ENCODE results near the gene FAM83C.

The FAM83C gene

DNA sequence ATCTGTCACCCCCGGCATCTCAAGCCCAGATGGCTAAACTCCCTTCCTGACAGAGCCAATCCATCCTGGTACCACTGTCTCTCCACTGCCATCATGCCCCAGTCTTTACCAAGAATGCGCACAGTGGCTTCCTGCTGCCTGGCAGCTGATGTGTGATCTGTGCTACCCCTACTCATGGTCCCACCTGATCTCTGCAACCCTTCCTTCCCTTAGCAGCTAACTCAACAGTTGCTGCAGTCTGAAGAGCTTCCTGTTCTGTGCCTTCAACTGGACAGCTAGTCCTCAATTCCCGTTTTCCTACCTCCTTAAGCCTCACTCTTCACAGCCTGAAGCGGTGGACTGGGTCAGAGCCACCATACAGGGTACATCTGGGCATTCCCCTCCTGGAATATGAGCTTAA is 7.6 kb upstream of the FAM83C start:
- DNase-seq (ENCODE audit: low read depth in 3 of 3), result no peak

DNA sequence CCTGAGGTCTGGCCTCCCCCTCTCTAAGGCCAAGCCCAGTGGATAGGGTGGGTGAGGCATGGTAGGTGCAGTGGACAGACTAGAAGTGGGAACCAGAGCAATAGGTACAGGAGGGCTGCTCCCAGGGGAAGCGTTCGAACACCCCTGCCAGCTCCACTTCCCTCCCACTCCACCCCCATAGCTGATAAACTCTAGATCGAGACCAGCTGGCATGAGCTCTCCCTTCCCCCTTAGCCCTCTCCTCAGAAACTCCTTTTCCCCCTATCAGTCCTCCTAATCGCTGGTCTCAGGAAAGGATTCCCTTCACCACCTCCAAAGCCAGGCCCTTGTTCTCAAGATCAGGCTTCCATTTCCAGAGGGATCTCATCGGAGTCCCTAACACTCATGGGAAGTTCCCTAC is 6.0 kb upstream of the FAM83C start:
- no peak for DNase-seq (ENCODE audit: low read depth in 3 of 3)

DNA sequence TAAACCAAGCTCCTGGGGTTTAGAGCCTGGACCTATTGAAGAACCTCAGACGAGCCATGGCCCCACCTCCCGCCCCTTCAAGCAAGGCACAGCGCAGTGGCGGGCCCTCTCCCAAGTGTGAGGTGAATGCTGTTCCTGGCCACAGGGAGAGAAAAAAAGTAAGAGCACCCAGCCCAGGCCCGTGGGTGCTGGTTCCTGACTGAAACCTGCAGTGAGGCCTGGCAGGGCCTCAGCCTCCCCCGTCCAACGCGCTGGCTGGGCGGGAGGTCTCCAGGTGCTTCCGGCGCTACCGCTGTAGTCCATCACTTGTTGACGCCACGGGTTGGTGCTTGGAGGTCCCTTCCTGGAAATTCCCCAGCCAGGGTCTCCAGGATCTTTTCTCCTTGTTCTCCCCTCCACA is 5.5 kb upstream of the FAM83C start:
- no peak for DNase-seq (ENCODE audit: low read depth in 3 of 3)

DNA sequence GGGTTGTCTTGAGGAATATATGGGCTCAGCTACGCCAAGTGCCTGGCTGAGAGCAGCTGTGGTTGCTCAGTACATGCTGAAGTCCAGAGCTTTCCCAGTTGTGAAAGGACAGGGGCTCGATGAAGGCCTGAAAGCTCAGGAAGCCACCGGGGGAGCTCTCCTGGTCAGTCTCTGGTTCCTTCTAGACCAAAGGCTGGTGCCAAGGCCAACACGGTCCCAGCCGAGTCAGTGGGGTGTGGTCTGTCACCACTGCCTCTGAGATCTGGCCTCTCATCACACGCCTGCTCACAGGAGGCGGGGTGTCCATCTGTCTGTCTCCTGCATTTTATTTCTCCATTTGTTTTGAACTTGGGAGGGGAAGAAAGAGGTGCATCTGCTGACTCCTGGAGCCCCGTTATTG is 4.9 kb upstream of the FAM83C start:
- no peak for DNase-seq (ENCODE audit: low read depth in 3 of 3)

DNA sequence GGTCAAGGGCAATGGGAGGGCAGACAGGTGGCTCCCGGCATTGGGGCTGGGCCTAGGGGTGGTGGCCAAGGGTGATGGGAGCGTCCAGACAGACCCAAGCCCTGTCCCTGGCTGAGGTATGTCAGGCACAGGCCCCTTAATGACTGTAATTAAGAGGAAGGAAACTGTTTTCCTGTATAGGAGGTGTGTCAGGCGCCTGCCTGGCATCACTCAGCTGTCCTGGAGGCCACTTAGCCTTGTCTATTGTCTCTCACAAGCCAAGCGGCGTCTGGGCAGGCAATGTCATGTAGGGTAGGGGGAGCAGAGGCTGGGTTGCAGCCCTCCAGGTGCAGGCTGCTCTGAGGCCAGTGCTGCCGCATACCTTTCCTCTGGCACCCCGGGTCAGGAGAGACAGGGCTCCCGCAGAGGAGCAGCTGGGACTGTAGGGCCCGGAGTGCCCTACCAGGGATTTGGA is 3.9 kb upstream of the FAM83C start:
- no peak for DNase-seq (ENCODE audit: low read depth in 3 of 3)

DNA sequence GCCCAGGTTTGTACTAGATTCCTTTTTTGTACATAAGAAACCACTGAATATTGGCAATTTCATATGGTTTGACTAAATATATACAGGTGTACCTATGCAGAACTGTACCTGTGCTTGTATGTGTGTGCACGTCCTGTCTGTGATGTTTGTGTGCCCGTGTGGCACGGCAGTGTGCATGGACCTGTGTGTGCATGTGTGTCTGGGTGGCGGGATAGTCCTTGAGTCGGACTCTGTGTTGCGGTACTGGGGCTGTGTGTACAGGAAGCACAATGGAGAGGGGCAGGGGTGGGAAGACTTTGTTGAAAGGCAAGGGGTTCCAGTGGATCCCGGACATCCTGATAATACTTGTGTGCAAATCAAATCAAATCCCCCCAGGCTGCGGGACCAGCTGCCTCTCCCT is 3.4 kb upstream of the FAM83C start:
- no peak for DNase-seq (ENCODE audit: low read depth in 3 of 3)

DNA sequence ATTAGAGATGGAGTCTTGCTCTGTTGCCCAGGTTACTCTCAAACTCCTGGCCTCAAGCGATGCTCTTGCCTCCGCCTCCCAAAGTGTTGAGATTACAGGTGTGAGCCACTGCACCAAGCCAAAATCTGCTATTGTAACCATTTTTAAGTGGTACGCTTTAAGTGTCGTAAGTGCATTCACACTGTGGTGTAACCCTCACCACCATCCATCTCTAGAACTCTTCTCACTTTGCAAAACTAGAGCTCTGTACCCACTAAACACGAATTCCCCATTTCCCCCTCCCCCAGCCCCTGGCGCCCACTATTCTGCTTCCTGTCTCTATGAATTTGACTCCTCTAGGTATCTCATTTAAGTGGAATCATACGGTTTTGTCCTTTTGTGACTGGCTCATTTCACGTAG is 2.8 kb upstream of the FAM83C start:
- no peak for DNase-seq (ENCODE audit: low read depth in 3 of 3)

DNA sequence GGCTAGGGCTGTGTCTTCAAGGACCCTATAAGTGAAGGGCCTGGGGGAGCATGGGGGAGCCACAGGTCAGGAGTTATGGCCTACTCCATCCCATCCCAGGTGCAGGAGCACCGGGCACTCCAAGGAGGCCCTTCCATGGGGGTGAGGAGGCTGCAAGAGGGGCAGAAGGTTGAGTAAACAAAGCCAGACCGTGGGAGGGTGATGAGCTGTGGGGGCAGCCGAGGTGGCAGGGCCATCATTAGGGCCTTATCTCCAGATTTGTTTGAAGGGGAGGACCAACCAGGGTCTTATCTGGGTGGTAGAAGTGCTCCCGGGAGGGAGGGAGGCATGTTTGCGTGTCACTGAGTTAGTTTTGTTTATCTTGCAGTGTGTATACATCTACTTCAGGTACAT is 2.1 kb upstream of the FAM83C start:
- no peak for DNase-seq (ENCODE audit: low read depth in 3 of 3)

DNA sequence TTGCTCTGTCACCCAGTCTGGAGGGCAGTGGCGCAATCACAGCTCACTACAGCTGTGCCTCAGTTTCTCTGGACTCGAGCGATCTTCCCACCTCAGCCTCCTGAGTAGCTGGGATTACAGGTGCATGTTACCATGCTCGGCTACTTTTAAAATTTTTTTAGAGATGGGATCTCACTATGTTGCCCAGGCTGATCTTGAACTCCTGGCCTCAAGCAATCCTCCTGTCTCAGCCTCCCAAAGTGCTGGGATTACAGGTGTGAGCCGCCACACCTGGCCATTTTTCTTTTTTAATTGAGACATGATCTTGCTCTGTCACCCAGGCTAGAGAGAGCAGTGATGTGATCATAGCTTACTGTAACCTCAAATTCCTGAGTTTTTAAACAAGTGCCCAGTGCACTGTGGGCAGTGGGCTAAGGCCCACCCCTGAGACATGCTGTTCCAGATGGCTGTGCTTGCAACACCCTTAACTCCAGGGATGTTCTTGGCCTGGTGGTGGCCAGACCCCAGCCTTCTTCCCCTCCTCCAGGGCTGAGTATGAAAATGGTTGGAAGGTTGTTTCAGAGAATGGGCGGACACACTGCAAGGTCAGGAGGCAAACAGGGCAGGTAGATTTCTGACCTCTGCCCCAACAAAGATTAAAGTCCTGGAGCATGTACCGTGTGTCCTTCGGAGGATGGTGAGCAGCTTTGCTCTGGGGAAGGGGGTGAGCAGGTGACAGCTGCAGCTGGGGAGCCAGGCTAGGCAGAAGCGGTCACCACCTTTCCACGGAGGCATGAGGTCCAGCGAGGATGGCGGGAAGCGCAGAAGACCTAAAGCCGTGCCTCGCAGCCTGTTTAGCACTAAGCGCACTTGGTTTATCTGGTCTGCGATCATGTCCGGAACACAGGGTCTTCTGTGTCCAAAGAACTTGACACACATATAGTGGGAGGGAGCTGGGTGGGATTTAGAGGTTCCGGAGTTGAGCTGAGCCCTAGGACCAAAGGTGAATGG is 1.4 kb upstream of the FAM83C start:
- no peak for DNase-seq (ENCODE audit: low read depth in 3 of 3)

DNA sequence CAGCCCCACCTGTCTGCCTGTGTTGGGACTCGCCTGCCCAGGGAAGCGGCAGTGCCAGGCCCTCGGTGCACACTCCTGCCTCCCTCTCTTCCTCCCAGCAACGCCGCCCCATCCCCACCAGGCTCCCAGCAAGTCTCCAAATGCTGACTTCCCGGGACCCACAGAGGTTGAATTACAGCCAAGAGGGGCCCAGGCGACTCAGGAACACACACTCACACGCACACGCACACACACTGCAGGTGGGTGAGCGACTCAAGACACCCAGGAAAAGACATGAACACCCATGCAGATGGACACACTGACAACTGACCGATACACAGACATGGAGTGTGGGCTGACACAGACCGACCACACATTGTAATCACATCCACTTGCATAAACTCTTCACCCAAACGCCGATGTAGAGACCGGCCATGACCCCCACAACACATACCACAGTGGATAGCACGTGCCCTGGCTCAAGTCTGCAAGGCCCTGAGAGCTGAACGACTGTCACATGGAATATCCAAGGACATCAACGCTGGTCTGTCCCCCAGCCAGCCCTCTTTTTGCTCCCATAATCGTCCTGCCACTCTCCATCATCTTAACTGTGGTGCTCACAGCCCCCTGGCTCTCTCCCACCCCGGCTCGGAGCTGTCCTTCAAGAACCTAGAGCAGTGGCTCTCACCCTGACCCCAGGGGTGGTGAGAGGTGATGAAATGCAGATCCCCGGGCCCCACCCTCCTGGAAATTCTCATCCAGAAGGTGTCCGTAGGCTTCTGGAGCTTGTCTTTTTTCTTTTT is 470 bp upstream of the FAM83C start:
- no peak for DNase-seq (ENCODE audit: low read depth in 3 of 3)

DNA sequence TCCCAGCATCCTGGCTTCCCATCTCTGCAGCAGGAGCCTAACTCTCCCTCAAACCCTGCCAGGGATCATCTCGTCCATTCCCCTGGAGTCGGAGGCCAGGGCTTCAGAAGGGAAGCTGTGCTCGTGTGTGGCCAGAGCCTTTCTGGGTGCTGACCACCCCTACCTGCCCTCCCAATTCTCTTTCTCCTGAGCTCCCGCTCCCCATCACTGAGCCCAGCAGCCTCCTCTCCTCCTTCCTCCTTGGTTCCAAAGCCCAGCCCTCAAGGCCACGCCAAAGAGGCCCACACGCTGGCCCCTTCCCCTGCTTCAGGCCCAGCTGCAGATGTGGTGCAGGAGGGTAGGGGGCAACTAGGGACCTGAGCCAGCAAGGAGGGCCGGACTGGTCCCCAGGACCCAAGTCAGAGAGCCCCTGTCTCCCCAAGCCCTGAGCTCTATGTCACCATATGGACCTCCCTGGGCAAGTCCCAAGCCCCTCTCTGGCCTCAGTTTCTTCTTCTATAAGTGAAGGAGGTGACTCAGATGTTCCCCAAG is 1.3 kb downstream of the FAM83C start:
- no peak for DNase-seq (ENCODE audit: low read depth in 3 of 3)

DNA sequence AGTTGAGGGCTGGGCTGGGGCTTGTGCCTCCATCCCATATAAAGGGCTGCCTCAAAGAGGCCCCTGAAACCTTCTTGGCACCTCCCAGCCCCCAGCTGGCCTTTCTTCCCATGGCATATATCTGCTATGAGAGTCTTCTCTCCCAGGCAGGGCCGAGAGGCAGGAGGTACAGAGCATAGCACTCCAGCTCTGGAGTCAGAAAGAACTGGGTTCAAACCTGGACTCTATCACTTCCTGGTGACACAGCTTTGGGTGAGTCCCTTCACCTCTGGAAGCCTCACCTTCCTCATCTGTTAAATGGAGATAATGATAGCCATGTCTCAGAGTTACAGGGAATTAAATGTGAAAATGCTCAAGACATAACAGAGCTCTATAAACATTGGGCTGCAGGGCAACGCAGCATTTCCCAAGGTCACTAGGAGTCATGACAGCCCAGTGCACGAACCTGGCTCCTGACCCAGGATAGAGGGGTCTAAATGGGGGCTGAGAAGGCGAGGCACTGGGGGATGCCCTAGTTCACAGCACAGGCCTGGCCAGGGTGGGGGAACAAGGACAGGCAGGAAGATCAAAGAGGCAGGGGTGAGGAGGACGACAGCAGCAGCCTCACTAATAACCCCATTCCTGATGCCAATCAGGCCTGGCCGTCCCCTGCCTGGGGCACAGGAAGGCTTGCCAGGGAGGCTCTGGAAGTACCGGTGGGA is 1.9 kb downstream of the FAM83C start:
- no peak for DNase-seq (ENCODE audit: low read depth in 3 of 3)

DNA sequence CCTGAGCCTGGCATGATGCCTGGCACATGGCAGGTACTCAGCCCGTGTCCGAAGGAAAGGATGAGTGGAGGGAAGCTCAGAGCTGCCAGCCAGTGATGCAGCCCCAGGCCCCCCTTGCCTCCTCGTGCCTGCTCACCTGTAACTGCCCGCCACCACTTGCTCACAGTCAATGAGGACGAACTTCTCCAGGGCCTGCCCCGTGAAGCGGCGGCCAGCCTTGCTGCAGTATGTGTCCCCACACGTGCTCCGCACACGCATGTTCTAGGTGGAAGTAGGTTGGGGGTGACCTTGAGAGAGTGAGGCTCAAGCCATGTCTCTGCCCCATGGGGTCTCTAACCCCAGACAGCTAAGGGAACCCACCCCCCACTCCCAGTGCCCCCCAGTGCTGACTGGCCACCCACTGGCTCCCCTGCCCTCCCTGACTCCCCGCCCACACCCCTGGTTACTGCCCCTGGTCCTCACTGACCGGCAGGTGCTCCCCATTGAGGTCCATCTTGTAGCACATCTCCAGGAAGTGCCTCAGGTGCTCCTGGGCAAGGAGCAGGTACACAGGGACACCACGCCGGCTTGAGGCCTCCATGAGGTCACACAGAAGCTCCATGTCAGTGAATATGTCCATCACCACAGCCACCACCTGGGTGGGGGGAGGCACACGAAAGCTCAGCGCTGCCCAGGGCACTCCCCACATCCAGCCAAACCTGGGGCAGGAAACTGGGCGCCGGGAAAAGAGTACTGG is 3.7 kb downstream of the FAM83C start:
- DNase-seq (ENCODE audit: low read depth in 3 of 3), result no peak

DNA sequence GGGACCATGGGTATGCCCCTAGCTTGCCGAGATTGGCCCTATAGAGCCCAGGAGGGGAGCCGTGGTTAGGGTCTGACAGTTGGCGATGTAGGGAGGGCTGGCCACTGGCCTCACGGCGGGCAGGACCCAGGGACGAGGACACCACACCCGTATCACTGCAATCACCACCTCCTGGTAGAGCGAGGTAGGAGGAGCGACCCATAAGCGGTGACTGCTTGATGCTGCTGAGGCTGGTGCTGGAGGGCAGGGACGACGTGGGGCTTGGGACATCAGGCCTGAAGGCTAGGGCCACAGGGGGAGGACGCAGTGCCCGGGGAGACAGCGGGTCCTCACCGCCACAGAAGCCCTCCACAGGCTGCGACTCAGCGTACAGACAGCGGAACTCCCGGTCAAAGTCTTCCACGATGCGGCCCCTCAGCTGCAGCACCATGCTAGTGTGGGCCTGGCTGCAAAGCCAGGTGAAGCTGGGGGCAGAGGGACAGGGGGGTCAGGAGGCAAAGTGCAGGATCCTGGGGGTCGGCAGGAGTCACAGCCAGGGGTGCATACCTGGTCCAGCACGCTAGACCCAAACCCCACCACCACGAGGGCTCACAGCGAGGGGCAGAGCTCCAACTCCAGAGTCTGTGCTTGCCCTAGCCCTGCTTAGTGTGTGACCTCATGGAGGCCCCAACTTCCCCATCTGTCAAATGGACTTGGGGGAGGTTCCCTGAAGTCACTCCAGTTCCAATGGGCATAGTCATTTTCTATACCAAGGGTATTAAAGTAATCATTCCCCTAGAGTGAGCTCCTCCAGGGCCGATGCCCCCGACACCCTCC is 4.5 kb downstream of the FAM83C start:
- no peak for DNase-seq (ENCODE audit: low read depth in 3 of 3)

DNA sequence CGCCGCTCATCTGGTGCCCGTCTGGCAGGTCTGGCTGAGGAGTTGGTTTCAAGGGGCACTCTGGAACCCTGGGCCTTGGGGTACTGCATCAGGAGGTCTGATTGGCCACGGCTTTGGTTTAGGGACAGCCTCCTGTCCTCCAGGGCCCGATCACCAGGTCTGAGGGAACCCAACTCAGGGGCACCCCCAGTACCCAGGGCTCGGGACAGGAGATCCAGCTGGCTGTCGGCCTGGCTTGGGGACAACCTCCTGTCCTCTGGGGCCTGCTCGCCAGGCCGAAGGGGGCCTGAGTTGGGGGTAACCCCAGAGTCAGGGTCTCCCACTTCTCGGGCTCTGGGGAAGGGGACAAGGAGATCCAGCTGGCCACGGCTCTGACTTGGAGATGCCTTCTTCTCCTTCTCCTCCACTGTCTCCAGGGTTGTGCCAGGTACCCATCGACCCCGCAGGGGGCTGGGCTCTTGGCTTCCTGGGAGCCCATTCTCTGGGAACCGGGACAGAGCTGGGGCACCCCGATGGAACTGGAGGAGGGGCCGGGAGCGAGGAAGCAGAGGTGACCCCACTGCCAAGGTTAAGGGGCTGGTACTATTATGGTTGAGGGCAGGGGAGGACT is 5.2 kb downstream of the FAM83C start:
- no peak for DNase-seq (ENCODE audit: low read depth in 3 of 3)

DNA sequence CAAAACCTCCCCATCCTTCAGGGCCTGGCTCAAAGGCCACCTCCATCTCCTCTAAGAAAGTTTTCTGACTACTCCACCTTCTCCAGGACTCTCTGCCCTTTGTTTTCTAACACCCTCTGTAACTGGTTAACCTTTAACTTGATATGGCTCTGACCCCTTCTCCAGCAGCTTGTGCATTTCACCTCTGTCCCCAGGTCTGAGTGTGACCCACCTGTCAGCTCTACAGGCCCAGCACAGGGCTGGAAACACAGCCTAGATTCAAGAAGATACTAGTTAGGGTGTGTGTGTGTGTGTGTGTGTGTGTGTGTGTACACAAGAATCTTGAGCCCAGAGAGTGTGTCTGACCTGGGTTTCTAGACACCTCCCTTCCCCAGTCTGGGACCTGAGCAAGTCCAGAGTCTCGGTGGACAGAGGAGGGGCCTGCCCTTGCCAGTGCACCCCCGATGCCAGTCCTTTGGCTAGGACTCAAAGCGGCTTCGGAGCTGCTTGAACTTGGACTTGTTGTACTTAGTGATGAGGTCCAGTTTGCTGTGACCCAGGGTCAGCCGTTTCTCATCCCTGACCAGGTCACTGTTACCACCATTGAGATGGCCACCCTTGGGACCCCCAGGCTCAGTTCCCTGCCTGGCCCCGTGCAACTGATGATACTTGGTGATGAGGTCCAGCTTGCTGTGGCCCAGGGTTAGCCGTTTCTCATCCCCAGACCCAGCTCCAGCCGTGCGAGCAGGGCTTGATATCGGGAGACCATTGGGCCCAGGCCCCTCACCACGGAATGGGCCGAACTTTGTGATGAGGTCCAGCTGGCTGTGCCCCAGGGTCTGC is 5.9 kb downstream of the FAM83C start:
- DNase-seq (ENCODE audit: low read depth in 3 of 3), result no peak

DNA sequence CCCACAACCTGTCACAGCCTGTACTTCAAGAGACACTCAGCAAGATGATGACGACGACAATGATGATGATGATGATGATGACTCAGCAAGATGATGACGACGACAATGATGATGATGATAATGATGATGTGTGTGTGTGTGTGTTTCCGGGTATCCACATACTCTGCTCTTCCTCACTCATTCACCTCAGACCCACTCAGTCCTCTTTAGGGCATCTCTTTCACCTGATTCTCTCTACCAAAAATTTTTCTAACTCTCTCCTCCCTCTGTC is 6.5 kb downstream of the FAM83C start:
- DNase-seq (ENCODE audit: low read depth in 3 of 3), result no peak

DNA sequence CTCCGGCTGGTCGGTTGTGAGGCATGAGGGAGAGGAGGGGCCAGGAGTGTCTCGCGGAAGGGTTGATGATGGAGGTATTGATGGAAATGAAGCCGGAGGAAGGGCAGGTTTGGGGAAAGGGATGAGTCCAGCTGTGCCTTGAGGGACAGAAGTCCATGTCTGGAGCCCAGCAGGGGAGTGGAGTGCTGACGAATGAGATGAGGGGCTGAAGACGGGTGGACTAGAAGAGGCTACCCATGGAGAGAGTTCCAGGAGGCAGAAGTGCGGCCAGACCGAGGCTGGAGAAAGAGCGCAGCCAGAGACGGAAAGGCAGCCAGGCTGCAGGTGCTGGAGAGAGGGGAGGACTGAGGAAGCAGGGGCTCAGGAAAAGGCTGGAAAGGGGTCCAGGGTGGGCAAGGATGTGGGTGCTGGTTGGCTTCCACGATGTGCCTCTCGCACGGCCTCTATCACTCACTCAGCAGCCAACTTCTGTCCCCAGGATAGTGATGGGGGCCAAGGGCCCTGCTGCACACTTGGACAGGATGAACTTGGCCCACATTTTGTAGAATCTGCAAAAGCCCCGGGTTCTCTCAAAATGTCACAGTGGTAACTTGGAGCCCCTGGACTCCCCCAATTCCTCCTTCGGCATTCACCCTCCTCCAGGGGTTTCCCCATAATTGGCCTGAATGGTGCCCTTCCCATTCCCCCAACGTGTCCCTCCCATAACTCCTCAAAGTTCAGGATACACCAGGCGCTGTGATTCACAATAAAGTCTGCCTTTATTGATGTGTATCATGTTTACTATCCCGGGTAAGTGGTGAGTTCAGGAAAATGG is 7.0 kb downstream of the FAM83C start:
- DNase-seq (ENCODE audit: low read depth in 3 of 3), result no peak
